Liver (tissue), 9 donors: ENCODE results near the gene DRG2. TPM values are rescaled to one million over a fixed set of nuclear protein-coding genes. Genes with fewer than 3 reads are reported as not detected.

ENCODE experiments used
- DNase-seq: peaks from one replicate; pipeline ENCODE4 v3.0.0-alpha.2; 2017; ENCODE audit warnings: low spot score
- H3K27ac ChIP-seq, 2 donors: one replicate each; pipeline ENCODE4 v1.7.0; 2013; ENCODE audit warnings: inconsistent platforms in 2 of 2, low read length in 2 of 2, control low read depth in 1 of 2, low read depth in 1 of 2, mild to moderate bottlenecking in 1 of 2
- H3K27me3 ChIP-seq, 4 donors: one replicate each; pipeline versions ENCODE4 v1.6.1 to v1.7.0; 2013; ENCODE audit warnings: low read length in 3 of 4, inconsistent platforms in 1 of 4, mild to moderate bottlenecking in 1 of 4, moderate library complexity in 1 of 4; ENCODE audit not compliant: control insufficient read depth in 4 of 4, insufficient read depth in 4 of 4
- H3K36me3 ChIP-seq, 4 donors: one replicate each; pipeline versions ENCODE4 v1.6.1 to v1.7.0; 2013; ENCODE audit warnings: low read length in 3 of 4, mild to moderate bottlenecking in 3 of 4, low read depth in 1 of 4, moderate library complexity in 1 of 4; ENCODE audit not compliant: control insufficient read depth in 4 of 4, insufficient read depth in 3 of 4
- H3K4me1 ChIP-seq, 4 donors: one replicate each; pipeline versions ENCODE4 v1.6.1 to v1.7.0; 2013; ENCODE audit warnings: low read length in 3 of 4, mild to moderate bottlenecking in 3 of 4, moderate library complexity in 1 of 4; ENCODE audit not compliant: control insufficient read depth in 4 of 4, insufficient read depth in 4 of 4
- H3K4me3 ChIP-seq, 3 donors: one replicate each; pipeline versions ENCODE4 v1.6.1 to v1.7.0; 2013; ENCODE audit warnings: low read length in 3 of 3, control low read depth in 1 of 3, low read depth in 1 of 3, mild to moderate bottlenecking in 1 of 3
- H3K9ac ChIP-seq, 2 donors: one replicate each; pipeline ENCODE4 v1.7.0; 2013; ENCODE audit warnings: low read length in 2 of 2, mild to moderate bottlenecking in 2 of 2, moderate library complexity in 2 of 2, control low read depth in 1 of 2, low read depth in 1 of 2
- H3K9me3 ChIP-seq, 4 donors: one replicate each; pipeline versions ENCODE4 v1.6.1 to v1.7.0; 2013; ENCODE audit warnings: low read length in 3 of 4; ENCODE audit not compliant: control insufficient read depth in 4 of 4
- ATF3 ChIP-seq: IDR thresholded peaks from 2 replicates; pipeline ENCODE4 v1.6.1; 2016; ENCODE audit warnings: antibody characterized with exemption
- CTCF ChIP-seq: fragments of 150-350 bp; IDR thresholded peaks from 2 replicates; pipeline ENCODE4 v1.5.1; 2017; ENCODE audit warnings: improper control_type of control experiment, low read depth, low read length; ENCODE audit not compliant: missing input control
- EGR1 ChIP-seq, 2 donors: IDR thresholded peaks; 2 replicates each; pipeline ENCODE4 v1.6.1; 2016 to 2018; ENCODE audit warnings: antibody characterized with exemption in 2 of 2, low read depth in 2 of 2
- FOXA1 ChIP-seq: IDR thresholded peaks from 2 replicates; pipeline ENCODE4 v1.6.1; 2016; ENCODE audit warnings: antibody characterized with exemption
- FOXA2 ChIP-seq: IDR thresholded peaks from 2 replicates; pipeline ENCODE4 v1.6.1; 2016; ENCODE audit warnings: antibody characterized with exemption
- GABPA ChIP-seq, 2 donors: IDR thresholded peaks in 1 of 2; conservative IDR thresholded peaks in 1 of 2; 2 replicates each; pipeline ENCODE4 v1.6.1; 2016; ENCODE audit warnings: antibody characterized with exemption in 2 of 2, mild to moderate bottlenecking in 1 of 2, moderate library complexity in 1 of 2
- HNF4A ChIP-seq, 2 donors: conservative IDR thresholded peaks; 2 replicates each; pipeline ENCODE4 v1.6.1; 2016; ENCODE audit warnings: antibody characterized with exemption in 2 of 2, mild to moderate bottlenecking in 2 of 2
- HNF4G ChIP-seq: IDR thresholded peaks from 2 replicates; pipeline ENCODE4 v1.6.1; 2016; ENCODE audit warnings: antibody characterized with exemption
- JUND ChIP-seq, 2 donors: IDR thresholded peaks; 2 replicates each; pipeline ENCODE4 v1.6.1; 2016; ENCODE audit warnings: antibody characterized with exemption in 2 of 2
- MAX ChIP-seq: IDR thresholded peaks from 2 replicates; pipeline ENCODE4 v1.6.1; 2016; ENCODE audit warnings: antibody characterized with exemption
- NR2F2 ChIP-seq: IDR thresholded peaks from 2 replicates; pipeline ENCODE4 v1.6.1; 2016; ENCODE audit warnings: antibody characterized with exemption
- RAD21 ChIP-seq, 2 donors: IDR thresholded peaks; 2 replicates each; pipeline ENCODE4 v1.6.1; 2016; ENCODE audit warnings: antibody characterized with exemption in 2 of 2, mild to moderate bottlenecking in 2 of 2
- REST ChIP-seq: IDR thresholded peaks from 2 replicates; pipeline ENCODE4 v1.6.1; 2016; ENCODE audit warnings: antibody characterized with exemption, mild to moderate bottlenecking
- RXRA ChIP-seq, 2 donors: IDR thresholded peaks; 2 replicates each; pipeline ENCODE4 v1.6.1; 2017 to 2018; ENCODE audit warnings: antibody characterized with exemption in 2 of 2, mild to moderate bottlenecking in 1 of 2
- SP1 ChIP-seq: IDR thresholded peaks from 2 replicates; pipeline ENCODE4 v1.6.1; 2018; ENCODE audit warnings: antibody characterized with exemption, mild to moderate bottlenecking
- TAF1 ChIP-seq: conservative IDR thresholded peaks from 2 replicates; pipeline ENCODE4 v1.6.1; 2016; ENCODE audit warnings: antibody characterized with exemption, mild to moderate bottlenecking
- YY1 ChIP-seq: IDR thresholded peaks from 2 replicates; pipeline ENCODE4 v1.6.1; 2016; ENCODE audit warnings: antibody characterized with exemption, mild to moderate bottlenecking
- ZBTB33 ChIP-seq: IDR thresholded peaks from 2 replicates; pipeline ENCODE4 v1.6.1; 2016; ENCODE audit warnings: antibody characterized with exemption
- WGBS: extraction: QIAGEN DNeasy Blood & Tissue Kit; methylation state at CpG from one replicate; pipeline ENCODE4 v1.1.7; 2013; 5-methylcytosine and 5-hydroxymethylcytosine counted together
- polyA plus RNA-seq, 2 donors: library from polyadenylated mRNA; stranded (reverse) in 1 of 2; unstranded in 1 of 2; fragments of 200-250 nt in 1 of 2; fragments of >200 nt in 1 of 2; fragmentation: Nextera tagmentation in 1 of 2; extraction: Ambion mirVana in 1 of 2; gene quantifications; one replicate each; pipeline versions ENCODE4 v1.2.1 to v1.2.3, GENCODE V29; 2013 to 2015
- total RNA-seq, 2 donors: library from RNA; depleted of rRNA; stranded (reverse); fragments of >200 nt; gene quantifications; one replicate each; pipeline ENCODE4 v1.2.3, GENCODE V29; 2014
- donor health status: healthy.
- donor health status: healthy.
- donor health status: healthy.
- donor health status: healthy.
- donor health status: healthy.

DRG2 gene
- total and polyA plus RNA-seq, 4 donors, result 10.9 to 24.9 (median 18.6) TPM

- H3K27ac ChIP-seq, result no peak overlapping the region
- TF ChIP-seq RAD21 (IDR thresholded peaks at IDR 0.05), result no peak
- TF ChIP-seq SP1, result no peak
- TF ChIP-seq REST, result no peak
- no peak for TF ChIP-seq GABPA (IDR thresholded peaks at IDR 0.05 in 1 of 2, conservative IDR thresholded peaks at IDR 0.05 in 1 of 2)
- no peak for TF ChIP-seq ATF3
- no peak for TF ChIP-seq MAX
- TF ChIP-seq YY1, result no peak
- TF ChIP-seq HNF4G, result no peak
- no peak for TF ChIP-seq NR2F2
- TF ChIP-seq ZBTB33, result no peak
- no peaks in the 10 kb centered on the region for H3K27me3 ChIP-seq
- 51% methylated on average over 6 of the region's 6 CpGs for WGBS
- no peak for DNase-seq
- no peaks in the 10 kb centered on the region for H3K36me3 ChIP-seq
- peak overlapping the region in 2 of 3 donors; percentile 92 to 97 for H3K4me3 ChIP-seq
- H3K4me1 ChIP-seq, result peaks cover 4 to 35% (median 26%) of the 10 kb centered on the region in 4 donors
- H3K9ac ChIP-seq, result peak overlapping the region; percentile 55 to 79
- no peaks in the 10 kb centered on the region for H3K9me3 ChIP-seq
Measured at GRCh38 chr17:18040261-18040858, 47.4 kb upstream of the DRG2 start.

GRCh38 chr17:18041776-18042175, 46.0 kb upstream of the DRG2 start:
- Histone ChIP-seq H3K27me3 (no peaks in the 10 kb centered on the region), H3K36me3 (peaks cover 0 to 4% (median 1%) of the 10 kb centered on the region in 4 donors), H3K9ac (peak overlapping the region in 1 of 2 donors; percentile 6), H3K9me3 (no peaks in the 10 kb centered on the region), H3K4me3 (no peak overlapping the region), H3K4me1 (peaks cover 4 to 35% (median 26%) of the 10 kb centered on the region in 4 donors), H3K27ac (no peak overlapping the region)
- TF ChIP-seq TAF1 (no peak), RAD21 (IDR thresholded peaks at IDR 0.05) (no peak), FOXA2 (no peak), ATF3 (no peak), EGR1 (IDR thresholded peaks at IDR 0.05; ENCODE audit: low read depth in 2 of 2) (no peak), FOXA1 (no peak), GABPA (IDR thresholded peaks at IDR 0.05 in 1 of 2, conservative IDR thresholded peaks at IDR 0.05 in 1 of 2) (no peak), YY1 (no peak), HNF4G (no peak), CTCF (no peak), HNF4A (conservative IDR thresholded peaks at IDR 0.05) (no peak), SP1 (no peak), JUND (IDR thresholded peaks at IDR 0.05) (no peak), MAX (no peak), RXRA (IDR thresholded peaks at IDR 0.05) (no peak)
- DNase-seq, result no peak
- WGBS, result 50% methylated on average over 1 of the region's 1 CpG
